HL-60 (cell line): Measurements from ENCODE around the gene SUMO4.
A peak's percentile ranks its signal among the peaks of the same experiment; 100 is the strongest.

Experiments
- DNase-seq, 2 experiments: peaks; one replicate each; pipeline ENCODE4 v3.0.0-alpha.2; 2010 to 2020; ENCODE audit warnings: low read depth in 1 of 2, low spot score in 1 of 2
- H3K27ac ChIP-seq: fragments of 250-450 bp; sonication (Bioruptor Pico); replicated peaks from 2 replicates; pipeline ENCODE4 v1.5.1; 2020; ENCODE audit warnings: mild to moderate bottlenecking, moderate library complexity
- H3K27me3 ChIP-seq: fragments of 250-450 bp; sonication (Bioruptor Pico); 2 replicates; pipeline ENCODE4 v1.5.1; 2021; ENCODE audit warnings: mild to moderate bottlenecking, moderate library complexity; ENCODE audit not compliant: insufficient read depth, poor library complexity, severe bottlenecking
- H3K4me3 ChIP-seq: replicated peaks from 2 replicates; pipeline ENCODE4 v1.5.1; 2011; ENCODE audit warnings: mild to moderate bottlenecking, control low read depth, low read length; ENCODE audit not compliant: insufficient read depth
- GABPA ChIP-seq: IDR thresholded peaks from 2 replicates; pipeline ENCODE4 v1.6.1; 2012; ENCODE audit warnings: low read depth
- POLR2AphosphoS5 ChIP-seq: IDR thresholded peaks from 2 replicates; pipeline ENCODE4 v1.6.1; 2012; ENCODE audit warnings: low read depth
- REST ChIP-seq: IDR thresholded peaks from 2 replicates; pipeline ENCODE4 v1.6.1; 2012; ENCODE audit warnings: low read depth; ENCODE audit not compliant: insufficient replicate concordance
- SPI1 ChIP-seq: IDR thresholded peaks from 2 replicates; pipeline ENCODE4 v1.6.1; 2012; ENCODE audit warnings: low read depth, mild to moderate bottlenecking, borderline replicate concordance
- TF ChIP-seq, protein P1 (sequence below): IDR thresholded peaks from one replicate; pipeline ENCODE4 v1.5.1; 2011; ENCODE audit warnings: low read length, control low read depth, inconsistent platforms; ENCODE audit not compliant: insufficient read depth

The SUMO4 gene

GRCh38 chr6:149438855-149439254, 38.8 kb downstream of the SUMO4 start:
- Histone ChIP-seq H3K4me3 (no peak overlapping the region), H3K27ac (no peak overlapping the region), H3K27me3 (no peaks in the 10 kb centered on the region)
- TF ChIP-seq, protein P1, sequence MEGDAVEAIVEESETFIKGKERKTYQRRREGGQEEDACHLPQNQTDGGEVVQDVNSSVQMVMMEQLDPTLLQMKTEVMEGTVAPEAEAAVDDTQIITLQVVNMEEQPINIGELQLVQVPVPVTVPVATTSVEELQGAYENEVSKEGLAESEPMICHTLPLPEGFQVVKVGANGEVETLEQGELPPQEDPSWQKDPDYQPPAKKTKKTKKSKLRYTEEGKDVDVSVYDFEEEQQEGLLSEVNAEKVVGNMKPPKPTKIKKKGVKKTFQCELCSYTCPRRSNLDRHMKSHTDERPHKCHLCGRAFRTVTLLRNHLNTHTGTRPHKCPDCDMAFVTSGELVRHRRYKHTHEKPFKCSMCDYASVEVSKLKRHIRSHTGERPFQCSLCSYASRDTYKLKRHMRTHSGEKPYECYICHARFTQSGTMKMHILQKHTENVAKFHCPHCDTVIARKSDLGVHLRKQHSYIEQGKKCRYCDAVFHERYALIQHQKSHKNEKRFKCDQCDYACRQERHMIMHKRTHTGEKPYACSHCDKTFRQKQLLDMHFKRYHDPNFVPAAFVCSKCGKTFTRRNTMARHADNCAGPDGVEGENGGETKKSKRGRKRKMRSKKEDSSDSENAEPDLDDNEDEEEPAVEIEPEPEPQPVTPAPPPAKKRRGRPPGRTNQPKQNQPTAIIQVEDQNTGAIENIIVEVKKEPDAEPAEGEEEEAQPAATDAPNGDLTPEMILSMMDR, result no peak
- TF ChIP-seq SPI1, result peak; percentile 80
- DNase-seq, result no peak

DNA sequence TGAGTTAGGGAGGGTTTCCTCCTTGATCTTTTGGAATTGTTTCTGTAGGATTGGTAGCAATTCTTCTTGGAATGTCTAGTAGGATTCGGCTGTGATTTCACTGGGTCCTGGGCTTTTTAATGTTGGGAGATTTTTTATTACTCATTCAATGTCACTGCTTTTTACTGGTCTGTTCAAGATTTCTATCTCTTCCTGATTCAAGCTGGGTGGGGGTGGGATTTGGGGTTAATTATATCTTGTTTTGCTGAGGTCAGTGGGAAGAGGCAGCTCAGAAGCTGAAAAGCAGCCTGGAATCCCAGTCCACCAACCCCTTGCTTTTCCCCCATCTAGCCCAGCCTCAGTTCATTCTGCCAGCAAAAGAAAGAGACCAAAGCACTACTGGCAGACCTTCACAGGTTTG, 39.6 kb downstream of the SUMO4 start:
- Histone ChIP-seq H3K27ac (no peak overlapping the region), H3K4me3 (no peak overlapping the region), H3K27me3 (no peaks in the 10 kb centered on the region)
- TF ChIP-seq POLR2AphosphoS5 (no peak), REST (no peak), GABPA (no peak), SPI1 (no peak)
- TF ChIP-seq, protein P1, result no peak
- no peak for DNase-seq

- Histone ChIP-seq H3K27ac (no peak overlapping the region), H3K4me3 (no peak overlapping the region), H3K27me3 (no peaks in the 10 kb centered on the region)
- DNase-seq, result no peak
- no peak for TF ChIP-seq GABPA
- TF ChIP-seq SPI1, result no peak
- TF ChIP-seq, protein P1, result no peak
- no peak for TF ChIP-seq POLR2AphosphoS5
- no peak for TF ChIP-seq REST
Measured at GRCh38 chr6:149440735-149441671, 40.9 kb downstream of the SUMO4 start.

DNA sequence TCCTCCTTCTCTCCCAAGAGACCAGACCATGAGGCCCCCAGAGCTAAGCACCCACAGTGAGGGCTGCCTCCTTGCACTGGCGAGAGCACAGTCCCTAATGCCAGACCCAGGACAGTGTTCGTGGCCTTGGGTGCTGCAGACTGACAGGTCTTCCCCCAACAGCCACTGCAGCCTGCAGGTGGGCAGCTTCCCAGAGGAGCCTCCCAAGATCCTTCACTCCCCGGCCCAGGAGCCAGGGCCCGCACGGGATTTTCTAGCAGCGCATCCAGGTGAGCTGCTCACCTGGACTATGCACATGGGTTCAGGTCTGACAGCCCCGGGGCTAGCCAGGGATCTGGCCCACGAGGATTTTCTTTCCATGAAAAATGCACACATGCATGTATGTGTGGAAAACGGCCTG, 41.7 kb downstream of the SUMO4 start:
- H3K27me3 ChIP-seq, result no peaks in the 10 kb centered on the region
- no peak overlapping the region for H3K27ac ChIP-seq
- no peak for DNase-seq
- TF ChIP-seq SPI1, result no peak
- no peak for TF ChIP-seq REST
- no peak overlapping the region for H3K4me3 ChIP-seq
